Panc1 (cell line): Measurements from ENCODE around the gene RDH13. TPM values are rescaled to one million over a fixed set of nuclear protein-coding genes. Genes with fewer than 3 reads are reported as not detected.
A peak's percentile ranks its signal among the peaks of the same experiment; 100 is the strongest.
"Not testable (repeated sequence)": the region's sequence is repeated elsewhere in the genome, so short reads cannot be mapped to it uniquely, and the experiment has no call there.

ENCODE experiments used
- ATAC-seq: fragments of 200-7000 bp; cut with Tn5 transposase; 2 replicates; pipeline ENCODE4 v1.9.1; 2020; ENCODE audit warnings: mild to moderate bottlenecking, moderate library complexity
- BruUV-seq: library from RNA; stranded (reverse); fragments of 400-500 nt; replicated peaks from 2 replicates; lab custom pipeline; 2021; lab: Mats Ljungman, UMichigan
- CTCF ChIA-PET: fragments of 300-600 bp; sonication (Branson Sonifier 250); formaldehyde crosslinking; loops from one replicate; lab custom pipeline; 2022; ENCODE audit warnings: antibody characterized with exemption; lab: Charles Lee
- POLR2A ChIA-PET: fragments of 300-600 bp; sonication (Branson Sonifier 250); formaldehyde crosslinking; loops from one replicate; lab custom pipeline; 2022; ENCODE audit warnings: antibody characterized with exemption; lab: Charles Lee
- DNase-seq: peaks from one replicate; pipeline ENCODE4 v3.0.0-alpha.2; 2010; ENCODE audit warnings: low read depth, low spot score
- H3K27ac ChIP-seq: 2 replicates; pipeline ENCODE4 v1.5.1; 2011; ENCODE audit warnings: mild to moderate bottlenecking, low read length, inconsistent platforms
- H3K27me3 ChIP-seq: fragments of 200-500 bp; sonication (Bioruptor generic); 2 replicates; pipeline ENCODE4 v1.6.0; 2014; ENCODE audit warnings: low read length, inconsistent platforms; ENCODE audit not compliant: control insufficient read depth, insufficient read depth
- H3K36me3 ChIP-seq: fragments of 200-500 bp; sonication (Bioruptor generic); 2 replicates; pipeline ENCODE4 v1.5.1; 2014; ENCODE audit warnings: inconsistent platforms, mild to moderate bottlenecking, low read length, moderate library complexity; ENCODE audit not compliant: control insufficient read depth, insufficient read depth
- H3K4me1 ChIP-seq: 2 replicates; pipeline ENCODE4 v1.5.1; 2011; ENCODE audit warnings: inconsistent platforms, mild to moderate bottlenecking, low read length, moderate library complexity; ENCODE audit not compliant: control insufficient read depth, insufficient read depth
- H3K4me3 ChIP-seq, 2 experiments: 2 replicates each; pipeline ENCODE4 v1.5.1; 2011 to 2012; ENCODE audit warnings: low read depth in 2 of 2, low read length in 2 of 2, mild to moderate bottlenecking in 2 of 2, inconsistent platforms in 1 of 2, moderate library complexity in 1 of 2
- H3K9me3 ChIP-seq: fragments of 200-500 bp; sonication (Bioruptor generic); 2 replicates; pipeline ENCODE4 v1.5.1; 2014; ENCODE audit warnings: low read depth, mild to moderate bottlenecking, inconsistent platforms, low read length, moderate library complexity; ENCODE audit not compliant: control insufficient read depth, insufficient read depth
- POLR2AphosphoS5 ChIP-seq: IDR thresholded peaks from 2 replicates; pipeline ENCODE4 v1.6.1; 2012; ENCODE audit warnings: mild to moderate bottlenecking, low read depth, low read length, moderate library complexity
- REST ChIP-seq, 2 experiments: IDR thresholded peaks; 2 replicates each; pipeline ENCODE4 v1.6.1; 2011 to 2012; ENCODE audit warnings: low read depth in 2 of 2, control low read depth in 1 of 2, low read length in 1 of 2, mild to moderate bottlenecking in 1 of 2, moderate library complexity in 1 of 2; ENCODE audit not compliant: insufficient read depth in 1 of 2
- SIN3A ChIP-seq: IDR thresholded peaks from 2 replicates; pipeline ENCODE4 v1.6.1; 2012; ENCODE audit warnings: low read depth, mild to moderate bottlenecking, low read length, moderate library complexity, borderline replicate concordance; ENCODE audit not compliant: insufficient read depth
- TCF7L2 ChIP-seq: IDR thresholded peaks from 2 replicates; pipeline ENCODE4 v1.6.1; 2011; ENCODE audit warnings: mild to moderate bottlenecking, low read depth, low read length, inconsistent platforms
- in situ Hi-C: cut with HindIII; loops from 2 replicates; pipeline ENCODE4 v1.10.0; 2016; ENCODE audit warnings: low sequenced_read_pairs, low pct_unique_long_range_greater_than_20kb
- intact Hi-C: fragments of 100-400 bp; cut with micrococcal nuclease; formaldehyde crosslinking; loops from one replicate; pipeline ENCODE4 v1.10.0; 2022; ENCODE audit not compliant: unreplicated experiment
- total RNA-seq: library from RNA; stranded (reverse); gene quantifications from one replicate; pipeline ENCODE4 v1.2.1, GENCODE V29; 2021; ENCODE audit not compliant: unreplicated experiment
- TF ChIP-seq, protein P1 (sequence below): fragments of 450-650 bp; IDR thresholded peaks from 2 replicates; pipeline ENCODE4 v1.5.1; 2017; ENCODE audit warnings: mild to moderate bottlenecking

The RDH13 gene
- total RNA-seq, 1 experiment from 2014 or later = 37.8 TPM

DNA sequence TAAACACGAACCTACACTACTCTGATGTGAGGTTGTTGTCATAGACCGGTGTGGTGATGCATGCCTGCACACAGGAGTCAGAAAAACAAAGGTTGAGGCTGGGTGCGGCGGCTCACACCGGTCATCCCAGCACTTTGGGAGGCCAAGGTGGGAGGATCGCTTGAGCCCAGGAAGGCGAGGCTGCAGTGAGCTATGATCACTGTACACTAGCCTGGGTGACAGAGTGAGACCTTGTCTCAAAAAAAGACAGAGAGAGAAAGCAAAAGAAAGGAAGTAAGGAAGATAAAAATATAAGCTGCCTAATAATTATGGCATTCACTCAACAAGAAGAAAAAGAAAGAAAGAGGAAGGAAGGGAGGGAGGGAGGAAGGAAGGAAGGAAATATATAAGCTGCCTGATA lies 34.2 kb downstream of the RDH13 start:
- H3K4me3 ChIP-seq = no peak overlapping the region
- H3K9me3 ChIP-seq = no peaks in the 10 kb centered on the region
- in situ Hi-C loops (no loop called here), intact Hi-C loops (no loop called here)
- no peak for TF ChIP-seq REST (IDR thresholded peaks at IDR 0.05; ENCODE audit: insufficient read depth in 1 of 2, low read depth in 2 of 2, low read length in 1 of 2)
- TF ChIP-seq, protein P1, sequence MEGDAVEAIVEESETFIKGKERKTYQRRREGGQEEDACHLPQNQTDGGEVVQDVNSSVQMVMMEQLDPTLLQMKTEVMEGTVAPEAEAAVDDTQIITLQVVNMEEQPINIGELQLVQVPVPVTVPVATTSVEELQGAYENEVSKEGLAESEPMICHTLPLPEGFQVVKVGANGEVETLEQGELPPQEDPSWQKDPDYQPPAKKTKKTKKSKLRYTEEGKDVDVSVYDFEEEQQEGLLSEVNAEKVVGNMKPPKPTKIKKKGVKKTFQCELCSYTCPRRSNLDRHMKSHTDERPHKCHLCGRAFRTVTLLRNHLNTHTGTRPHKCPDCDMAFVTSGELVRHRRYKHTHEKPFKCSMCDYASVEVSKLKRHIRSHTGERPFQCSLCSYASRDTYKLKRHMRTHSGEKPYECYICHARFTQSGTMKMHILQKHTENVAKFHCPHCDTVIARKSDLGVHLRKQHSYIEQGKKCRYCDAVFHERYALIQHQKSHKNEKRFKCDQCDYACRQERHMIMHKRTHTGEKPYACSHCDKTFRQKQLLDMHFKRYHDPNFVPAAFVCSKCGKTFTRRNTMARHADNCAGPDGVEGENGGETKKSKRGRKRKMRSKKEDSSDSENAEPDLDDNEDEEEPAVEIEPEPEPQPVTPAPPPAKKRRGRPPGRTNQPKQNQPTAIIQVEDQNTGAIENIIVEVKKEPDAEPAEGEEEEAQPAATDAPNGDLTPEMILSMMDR = no peak
- TF ChIP-seq SIN3A = no peak
- no peak for TF ChIP-seq TCF7L2
- no peak for TF ChIP-seq POLR2AphosphoS5
- BruUV-seq = no TSS peak
- H3K4me1 ChIP-seq = 0 out of 2 replicates have a peak, but pooled peaks cover 2% of the 10 kb centered on the region
- no peaks in the 10 kb centered on the region for H3K36me3 ChIP-seq
- H3K27me3 ChIP-seq = no peaks in the 10 kb centered on the region
- ATAC-seq = no peak
- H3K27ac ChIP-seq = no peak overlapping the region
- ChIA-PET CTCF (no interaction called here), POLR2A (interaction anchor here (0.6 to 0.7 kb wide), 4 partner anchors 36 to 311 kb away, joined by 3 to 13 read pairs (median 5); partner anchors contain the start of gene KMT5C)
- DNase-seq = no peak

DNA sequence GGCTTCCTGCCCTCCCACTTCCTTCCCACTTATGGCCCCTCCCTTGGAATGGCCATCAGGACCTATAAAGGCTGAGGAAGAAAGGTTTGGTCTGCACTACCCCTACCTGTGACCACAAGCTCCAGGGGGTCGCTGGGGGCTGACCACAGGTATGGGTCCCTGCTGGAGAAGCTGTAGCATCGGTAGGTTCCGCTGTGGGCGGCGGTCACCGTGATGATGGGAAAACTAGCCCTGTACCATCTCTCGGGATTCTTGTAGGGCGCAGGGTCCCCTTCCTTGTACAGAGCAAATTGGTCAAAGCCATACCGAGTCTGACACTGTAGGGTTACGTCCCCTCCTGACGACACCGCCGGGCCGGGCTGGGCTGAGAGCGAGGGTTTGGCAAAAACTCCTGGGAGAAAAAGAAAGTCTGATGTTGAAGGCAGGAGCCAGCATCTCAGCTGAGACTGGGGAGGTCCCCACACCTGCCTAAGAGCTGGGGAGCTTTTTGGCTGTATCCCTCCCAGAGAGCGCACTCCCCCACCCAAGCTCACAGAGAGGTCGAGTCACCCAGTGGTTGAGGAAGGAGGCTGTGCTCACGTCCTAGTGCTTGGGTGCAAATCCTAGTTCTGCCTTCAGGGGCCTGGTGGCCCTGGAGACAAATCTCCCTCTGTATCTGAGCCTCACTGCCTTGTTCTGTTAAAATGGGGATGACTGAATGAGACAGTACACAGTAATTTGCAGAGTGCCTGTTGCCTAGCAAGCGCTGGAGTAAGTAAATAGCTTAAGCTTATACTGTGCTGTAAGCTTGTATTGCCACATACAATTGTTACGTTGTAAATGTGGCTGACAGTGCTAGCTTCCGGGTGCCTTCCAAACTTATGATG lies 35.2 kb downstream of the RDH13 start:
- in situ Hi-C loops (no loop called here), intact Hi-C loops (no loop called here)
- Histone ChIP-seq H3K27ac (peak overlapping the region; percentile 89), H3K9me3 (no peaks in the 10 kb centered on the region), H3K36me3 (no peaks in the 10 kb centered on the region), H3K4me3 (peak overlapping the region; percentile 73 to 89), H3K4me1 (0 out of 2 replicates have a peak, but pooled peaks cover 2% of the 10 kb centered on the region), H3K27me3 (no peaks in the 10 kb centered on the region)
- ATAC-seq (peak; percentile 90), DNase-seq (no peak)
- ChIA-PET POLR2A (interaction anchor here (0.6 to 0.7 kb wide), 2 partner anchors 312 to 495 kb away, joined by 4 to 6 read pairs; partner anchors contain the start of gene KMT5C), CTCF (no interaction called here)
- TF ChIP-seq REST (IDR thresholded peaks at IDR 0.05; ENCODE audit: insufficient read depth in 1 of 2, low read depth in 2 of 2, low read length in 1 of 2) (no peak), POLR2AphosphoS5 (peak; percentile 78), SIN3A (0 out of 2 replicates have a peak, but pooled peaks have one; percentile 45)
- TSS peak; percentile 88 for BruUV-seq

- H3K27me3 ChIP-seq, in situ Hi-C loops, CTCF ChIA-PET, BruUV-seq, ATAC-seq, POLR2A ChIA-PET, DNase-seq, H3K4me1 ChIP-seq, H3K9me3 ChIP-seq, H3K36me3 ChIP-seq, H3K27ac ChIP-seq, intact Hi-C loops: not testable (repeated sequence)
- peak overlapping the region; percentile 73 to 89 for H3K4me3 ChIP-seq
Measured at GRCh38 chr19:55027140-55027471, 35.8 kb downstream of the RDH13 start.
